AG10803 (cell line): ENCODE measurements around the gene TIMM10.
A peak's percentile ranks its signal among the peaks of the same experiment; 100 is the strongest.

Experiments used
- DNase-seq: peaks from one replicate; pipeline ENCODE4 v3.0.0; 2010; ENCODE audit warnings: low read depth
- H3K4me3 ChIP-seq: 2 replicates; pipeline ENCODE4 v1.5.1; 2011; ENCODE audit warnings: mild to moderate bottlenecking, low read length, control low read depth
- TF ChIP-seq, protein P1 (sequence below): conservative IDR thresholded peaks from 2 replicates; pipeline ENCODE4 v1.5.1; 2011; ENCODE audit warnings: mild to moderate bottlenecking, low read length, control low read depth, inconsistent platforms

Gene TIMM10

DNA sequence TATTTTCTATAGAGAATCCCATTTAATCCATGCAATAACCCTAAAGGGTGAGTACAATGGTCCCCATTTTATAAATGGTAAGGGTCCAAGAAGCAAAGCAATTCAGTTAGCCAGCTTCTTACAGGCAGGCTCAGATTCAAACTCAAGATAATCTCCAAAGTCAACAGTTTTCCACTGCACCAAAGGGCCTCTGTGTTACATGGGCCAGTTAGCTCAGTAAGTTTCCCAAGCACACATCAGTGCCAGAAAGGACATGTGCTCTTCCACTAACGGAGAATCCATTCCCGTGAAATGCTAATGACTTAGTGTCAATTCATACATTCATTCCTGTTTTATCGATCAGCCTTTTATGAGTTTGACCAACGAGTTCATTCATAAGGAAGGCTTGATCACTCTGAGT, 26.0 kb downstream of the TIMM10 start:
- TF ChIP-seq, protein P1, sequence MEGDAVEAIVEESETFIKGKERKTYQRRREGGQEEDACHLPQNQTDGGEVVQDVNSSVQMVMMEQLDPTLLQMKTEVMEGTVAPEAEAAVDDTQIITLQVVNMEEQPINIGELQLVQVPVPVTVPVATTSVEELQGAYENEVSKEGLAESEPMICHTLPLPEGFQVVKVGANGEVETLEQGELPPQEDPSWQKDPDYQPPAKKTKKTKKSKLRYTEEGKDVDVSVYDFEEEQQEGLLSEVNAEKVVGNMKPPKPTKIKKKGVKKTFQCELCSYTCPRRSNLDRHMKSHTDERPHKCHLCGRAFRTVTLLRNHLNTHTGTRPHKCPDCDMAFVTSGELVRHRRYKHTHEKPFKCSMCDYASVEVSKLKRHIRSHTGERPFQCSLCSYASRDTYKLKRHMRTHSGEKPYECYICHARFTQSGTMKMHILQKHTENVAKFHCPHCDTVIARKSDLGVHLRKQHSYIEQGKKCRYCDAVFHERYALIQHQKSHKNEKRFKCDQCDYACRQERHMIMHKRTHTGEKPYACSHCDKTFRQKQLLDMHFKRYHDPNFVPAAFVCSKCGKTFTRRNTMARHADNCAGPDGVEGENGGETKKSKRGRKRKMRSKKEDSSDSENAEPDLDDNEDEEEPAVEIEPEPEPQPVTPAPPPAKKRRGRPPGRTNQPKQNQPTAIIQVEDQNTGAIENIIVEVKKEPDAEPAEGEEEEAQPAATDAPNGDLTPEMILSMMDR, result no peak
- no peak for DNase-seq
- no peak overlapping the region for H3K4me3 ChIP-seq

DNA sequence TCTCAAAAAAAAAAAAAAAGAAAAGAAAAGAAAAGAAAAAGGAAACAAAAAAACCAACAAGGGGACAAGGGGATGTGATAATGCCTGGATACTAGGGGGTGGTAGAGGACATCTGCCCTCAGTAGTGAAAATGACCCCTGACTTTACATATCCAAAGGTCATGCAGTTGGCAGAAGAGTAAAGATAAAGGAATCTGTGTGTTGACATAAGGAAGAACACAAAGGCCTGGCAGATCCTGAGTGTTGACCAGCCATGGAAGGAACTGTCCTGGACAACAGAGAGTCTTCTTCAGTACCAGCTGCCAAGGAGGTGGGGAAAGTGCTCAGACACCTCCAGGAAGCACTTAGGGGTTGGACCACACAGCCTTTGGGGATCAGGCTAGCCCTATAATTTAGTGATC, 27.7 kb downstream of the TIMM10 start:
- TF ChIP-seq, protein P1, result no peak
- no peak for DNase-seq
- H3K4me3 ChIP-seq, result no peak overlapping the region

DNA sequence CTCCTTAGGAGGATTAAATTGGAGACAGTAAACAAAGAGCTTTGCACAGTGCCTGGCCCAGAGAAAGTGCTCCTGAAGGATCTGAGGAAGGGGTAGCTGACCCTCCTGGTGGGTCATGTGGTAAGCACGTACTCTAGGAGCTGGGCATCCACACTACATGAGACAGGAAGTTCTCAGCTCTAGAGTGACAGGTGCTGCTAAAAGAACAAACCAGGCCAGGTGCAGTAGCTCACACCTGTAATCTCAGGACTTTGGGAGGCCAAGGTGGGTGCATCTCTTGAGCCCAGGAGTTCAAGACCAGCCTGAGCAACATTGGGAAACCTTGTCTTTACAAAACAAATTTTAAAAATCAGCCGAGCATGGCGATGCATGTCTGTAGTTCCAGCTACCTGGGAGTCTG, 28.2 kb downstream of the TIMM10 start:
- TF ChIP-seq, protein P1, result no peak
- no peak for DNase-seq
- no peak overlapping the region for H3K4me3 ChIP-seq

DNA sequence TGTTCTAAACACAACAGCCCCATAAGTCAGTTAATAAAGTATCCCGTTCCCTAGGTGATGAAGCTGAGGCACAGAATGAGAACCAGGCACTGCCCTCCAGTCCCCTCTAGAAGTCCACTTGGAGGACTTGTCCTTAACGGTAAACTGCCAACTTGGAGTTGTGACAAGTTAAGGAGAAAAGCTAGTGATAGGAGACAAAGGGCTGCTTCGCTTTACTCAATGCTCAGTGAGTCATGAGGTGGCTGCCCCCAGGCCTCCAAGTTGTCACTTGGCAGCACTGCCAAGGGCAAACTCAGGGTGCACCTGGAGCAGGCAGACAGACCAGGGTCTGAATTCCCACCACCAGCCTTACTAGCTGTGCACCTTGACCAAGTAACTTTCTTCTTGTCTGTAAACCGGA, 28.6 kb downstream of the TIMM10 start:
- DNase-seq, result no peak
- TF ChIP-seq, protein P1, result no peak
- no peak overlapping the region for H3K4me3 ChIP-seq

DNA sequence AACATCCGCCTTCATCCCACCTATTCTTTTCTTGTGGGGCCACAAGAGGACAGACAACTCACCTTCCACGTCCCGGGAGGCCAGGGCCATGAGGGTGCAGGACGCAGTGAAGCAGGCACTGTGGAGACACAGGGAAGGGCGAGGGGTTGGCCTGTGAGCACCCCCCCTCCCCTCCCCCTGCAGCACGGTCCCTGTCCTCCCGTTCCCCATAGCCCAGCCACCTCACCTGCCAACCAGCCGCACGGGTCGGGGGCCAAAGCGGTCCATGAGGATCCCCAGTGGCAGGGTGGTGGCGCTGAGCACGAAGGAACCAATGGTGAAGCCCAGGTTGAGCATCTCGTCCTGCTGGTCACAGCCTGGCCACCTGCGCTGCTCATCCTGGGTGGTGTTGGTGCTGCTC, 29.6 kb downstream of the TIMM10 start:
- no peak for DNase-seq
- TF ChIP-seq, protein P1, result no peak
- H3K4me3 ChIP-seq, result no peak overlapping the region

DNA sequence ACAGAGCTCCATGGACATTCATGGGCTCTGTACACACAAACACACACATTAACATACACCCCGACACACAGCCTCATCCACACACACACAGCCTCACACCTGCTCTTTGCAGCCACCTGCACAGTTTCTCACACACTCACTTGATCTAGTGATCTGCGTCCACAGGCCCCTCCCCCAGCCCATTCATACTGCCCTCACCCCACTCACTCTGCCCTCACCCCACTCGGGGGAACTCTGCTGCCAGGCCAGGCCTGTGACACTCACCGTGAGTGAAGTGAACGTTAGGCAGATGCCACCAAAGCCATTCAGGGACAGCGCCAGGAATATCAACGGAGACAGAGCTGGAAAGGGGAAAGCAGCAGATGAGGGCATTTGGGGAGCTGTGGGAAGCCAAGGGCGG, 30.0 kb downstream of the TIMM10 start:
- DNase-seq, result no peak
- H3K4me3 ChIP-seq, result no peak overlapping the region
- TF ChIP-seq, protein P1, result no peak

DNA sequence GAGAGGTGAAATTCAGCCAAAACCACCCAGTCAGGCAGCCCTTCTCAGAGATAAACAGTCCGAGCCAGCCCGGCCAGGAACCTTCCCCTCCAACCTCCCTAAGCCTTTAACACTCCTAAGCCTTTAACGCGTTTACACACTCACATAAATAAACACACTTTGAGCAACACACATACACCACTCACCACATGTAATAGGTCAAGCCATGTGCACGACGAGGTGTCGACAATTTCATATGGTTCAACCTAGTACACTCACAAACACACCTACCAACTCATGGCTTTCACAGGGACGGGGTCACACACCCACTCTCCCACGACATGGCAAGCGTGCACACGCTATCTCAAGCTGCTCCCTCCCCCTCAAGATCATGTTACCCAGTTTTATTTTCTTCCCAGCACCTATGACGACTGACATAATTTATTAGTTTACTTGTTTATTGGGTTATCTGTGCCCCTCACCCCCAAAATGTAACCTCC, 30.5 kb downstream of the TIMM10 start:
- peak overlapping the region; percentile 55 for H3K4me3 ChIP-seq

More for the DNA sequence above, 30.5 kb downstream of the TIMM10 start:
- TF ChIP-seq, protein P1, result no peak
- DNase-seq, result no peak
